ENCODE results near the gene HIVEP3. TPM values are rescaled to one million over a fixed set of nuclear protein-coding genes. Genes with fewer than 3 reads are reported as not detected.

The HIVEP3 gene
- total RNA-seq, 1 donor from 2014 or later: 1.2 TPM

DNA sequence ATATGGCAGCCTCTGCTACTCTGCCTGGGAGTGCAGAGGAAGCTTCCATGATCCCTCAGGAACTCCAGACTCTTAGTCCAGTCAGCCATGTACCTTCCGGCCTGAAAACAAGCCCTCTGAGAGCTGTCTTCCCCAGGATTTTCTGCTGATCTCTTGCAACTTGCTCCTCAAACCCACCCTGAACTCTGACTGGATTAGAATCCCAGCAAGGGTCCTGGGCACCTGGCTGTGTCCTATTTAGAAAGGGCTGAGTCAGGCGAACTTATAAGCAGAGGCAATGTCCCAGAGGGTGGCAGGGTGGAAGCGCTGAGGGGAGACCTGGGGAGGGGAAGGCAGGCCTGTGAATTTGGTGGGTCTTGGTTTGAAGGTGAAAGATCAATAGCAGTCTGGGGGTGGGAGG, 249.8 kb downstream of the HIVEP3 start:
- Mint-ChIP-seq H3K9me3 (no peaks in the 10 kb centered on the region), H3K27me3 (ENCODE audit: low read depth) (peaks cover 16% of the 10 kb centered on the region), H3K27ac (ENCODE audit: unreplicated experiment) (peak overlapping the region; percentile 20), H3K36me3 (ENCODE audit: low read depth) (no peaks in the 10 kb centered on the region), H3K4me3 (peak overlapping the region; percentile 1), H3K4me1 (peaks cover 30% of the 10 kb centered on the region)
- TF ChIP-seq, protein P1, sequence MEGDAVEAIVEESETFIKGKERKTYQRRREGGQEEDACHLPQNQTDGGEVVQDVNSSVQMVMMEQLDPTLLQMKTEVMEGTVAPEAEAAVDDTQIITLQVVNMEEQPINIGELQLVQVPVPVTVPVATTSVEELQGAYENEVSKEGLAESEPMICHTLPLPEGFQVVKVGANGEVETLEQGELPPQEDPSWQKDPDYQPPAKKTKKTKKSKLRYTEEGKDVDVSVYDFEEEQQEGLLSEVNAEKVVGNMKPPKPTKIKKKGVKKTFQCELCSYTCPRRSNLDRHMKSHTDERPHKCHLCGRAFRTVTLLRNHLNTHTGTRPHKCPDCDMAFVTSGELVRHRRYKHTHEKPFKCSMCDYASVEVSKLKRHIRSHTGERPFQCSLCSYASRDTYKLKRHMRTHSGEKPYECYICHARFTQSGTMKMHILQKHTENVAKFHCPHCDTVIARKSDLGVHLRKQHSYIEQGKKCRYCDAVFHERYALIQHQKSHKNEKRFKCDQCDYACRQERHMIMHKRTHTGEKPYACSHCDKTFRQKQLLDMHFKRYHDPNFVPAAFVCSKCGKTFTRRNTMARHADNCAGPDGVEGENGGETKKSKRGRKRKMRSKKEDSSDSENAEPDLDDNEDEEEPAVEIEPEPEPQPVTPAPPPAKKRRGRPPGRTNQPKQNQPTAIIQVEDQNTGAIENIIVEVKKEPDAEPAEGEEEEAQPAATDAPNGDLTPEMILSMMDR (conservative IDR thresholded peaks at IDR 0.05): no peak
- no peak for DNase-seq (ENCODE audit: low read depth, low spot score)

- Mint-ChIP-seq H3K27me3 (ENCODE audit: low read depth) (peaks cover 17% of the 10 kb centered on the region), H3K36me3 (ENCODE audit: low read depth) (no peaks in the 10 kb centered on the region), H3K4me3 (peak overlapping the region; percentile 1), H3K9me3 (no peaks in the 10 kb centered on the region), H3K4me1 (peaks cover 27% of the 10 kb centered on the region), H3K27ac (ENCODE audit: unreplicated experiment) (peak overlapping the region; percentile 72)
- no peak for DNase-seq (ENCODE audit: low read depth, low spot score)
- TF ChIP-seq, protein P1 (conservative IDR thresholded peaks at IDR 0.05): no peak
These were observed 250.6 kb downstream of the HIVEP3 start for GRCh38 chr1:41668054-41668660.

DNA sequence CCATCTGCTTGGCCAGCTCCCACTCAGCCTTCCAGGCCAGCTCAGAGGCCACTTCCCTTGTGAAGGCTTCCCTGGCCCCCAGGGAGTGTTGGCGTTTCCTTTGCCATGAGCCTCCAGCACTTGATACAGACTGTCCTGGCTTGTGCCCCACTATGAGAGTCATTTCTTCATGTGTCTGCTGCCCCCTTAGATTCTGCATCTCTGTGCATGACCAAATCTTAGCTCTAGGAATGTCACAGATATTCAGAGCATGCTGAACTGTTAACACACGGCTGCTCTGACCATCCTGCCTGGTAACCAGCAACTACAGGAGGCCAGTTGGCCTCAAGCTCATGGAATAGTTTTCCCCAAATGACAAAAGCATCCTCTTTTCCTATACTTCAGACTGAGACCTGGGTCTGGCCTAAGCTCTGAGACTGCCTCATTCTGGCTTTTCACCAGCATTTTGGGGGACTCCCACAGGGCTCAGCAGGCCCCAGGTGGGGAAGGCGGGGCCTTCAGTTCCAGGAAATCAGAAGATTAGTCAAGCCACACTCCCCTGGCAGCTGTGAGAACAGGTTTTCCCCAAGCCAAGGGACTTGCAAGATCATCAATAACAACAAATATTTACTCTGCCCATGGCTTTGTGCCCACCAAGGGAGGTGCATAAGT, 251.6 kb downstream of the HIVEP3 start:
- no peak overlapping the region for H3K27ac Mint-ChIP-seq (ENCODE audit: unreplicated experiment)

GRCh38 chr1:41665962-41666917, 252.5 kb downstream of the HIVEP3 start:
- TF ChIP-seq, protein P1 (conservative IDR thresholded peaks at IDR 0.05): no peak
- Mint-ChIP-seq H3K27ac (ENCODE audit: unreplicated experiment) (no peak overlapping the region), H3K27me3 (ENCODE audit: low read depth) (peaks cover 16% of the 10 kb centered on the region), H3K4me3 (peak overlapping the region; percentile 68), H3K9me3 (no peaks in the 10 kb centered on the region), H3K36me3 (ENCODE audit: low read depth) (no peaks in the 10 kb centered on the region), H3K4me1 (peaks cover 34% of the 10 kb centered on the region)
- no peak for DNase-seq (ENCODE audit: low read depth, low spot score)

More for the DNA sequence above, 251.6 kb downstream of the HIVEP3 start:
- H3K4me1 Mint-ChIP-seq: peaks cover 30% of the 10 kb centered on the region
- no peak overlapping the region for H3K4me3 Mint-ChIP-seq
- no peaks in the 10 kb centered on the region for H3K36me3 Mint-ChIP-seq (ENCODE audit: low read depth)
- H3K27me3 Mint-ChIP-seq (ENCODE audit: low read depth): peaks cover 14% of the 10 kb centered on the region
- H3K9me3 Mint-ChIP-seq: no peaks in the 10 kb centered on the region
- TF ChIP-seq, protein P1 (conservative IDR thresholded peaks at IDR 0.05): no peak
- no peak for DNase-seq (ENCODE audit: low read depth, low spot score)

- TF ChIP-seq, protein P1 (conservative IDR thresholded peaks at IDR 0.05): no peak
- H3K27me3 Mint-ChIP-seq (ENCODE audit: low read depth): peaks cover 28% of the 10 kb centered on the region
- no peak overlapping the region for H3K27ac Mint-ChIP-seq (ENCODE audit: unreplicated experiment)
- no peaks in the 10 kb centered on the region for H3K9me3 Mint-ChIP-seq
- H3K4me1 Mint-ChIP-seq: peaks cover 29% of the 10 kb centered on the region
- H3K36me3 Mint-ChIP-seq (ENCODE audit: low read depth): no peaks in the 10 kb centered on the region
- DNase-seq (ENCODE audit: low read depth, low spot score): no peak
- H3K4me3 Mint-ChIP-seq: peak overlapping the region; percentile 82
These were observed 253.7 kb downstream of the HIVEP3 start for GRCh38 chr1:41664861-41665640.

All from neural crest cell (in vitro differentiated cells).